Mucosa of descending colon (tissue), 3 donors: ENCODE measurements around the gene COMMD6. TPM values are rescaled to one million over a fixed set of nuclear protein-coding genes. Genes with fewer than 3 reads are reported as not detected.

Experiments used
- ATAC-seq: fragments of 200-7000 bp; cut with Tn5 transposase; one replicate; pipeline ENCODE4 v1.9.1; 2020; ENCODE audit warnings: mild to moderate bottlenecking, moderate library complexity
- DNase-seq, 3 donors: peaks; one replicate each; pipeline ENCODE4 v3.0.0-alpha.2; 2020
- H3K36me3 ChIP-seq: fragments of 200-600 bp; one replicate; pipeline ENCODE4 v1.8.0; 2021; ENCODE audit warnings: low read depth, mild to moderate bottlenecking
- H3K4me1 ChIP-seq: fragments of 200-600 bp; one replicate; pipeline ENCODE4 v1.8.0; 2021; ENCODE audit warnings: low read depth, mild to moderate bottlenecking
- H3K4me3 ChIP-seq: fragments of 200-600 bp; one replicate; pipeline ENCODE4 v1.8.0; 2021; ENCODE audit warnings: mild to moderate bottlenecking
- H3K9me3 ChIP-seq: fragments of 200-600 bp; one replicate; pipeline ENCODE4 v1.8.0; 2021; ENCODE audit warnings: mild to moderate bottlenecking
- intact Hi-C, 2 donors: fragments of 100-400 bp; cut with DNase I in 1 of 2; cut with micrococcal nuclease in 1 of 2; formaldehyde crosslinking; loops; one replicate each; pipeline versions ENCODE4 v1.11.0 to v1.11.1; 2022; cut with DNase I, micrococcal nuclease
- total RNA-seq, 3 donors: library from RNA; stranded (reverse); fragmentation: NEBNext Ultra II Directional in 2 of 3; extraction: Animal tissue kit (Norgen Biotek cat#: 25700) in 2 of 3; gene quantifications; one replicate each; pipeline versions ENCODE4 v1.2.1 to v1.2.4, GENCODE V29; 2021 to 2023
- TF ChIP-seq, protein P1 (sequence below): fragments of 200-600 bp; IDR thresholded peaks from one replicate; pipeline ENCODE4 v1.8.0; 2022; ENCODE audit warnings: antibody characterized with exemption, mild to moderate bottlenecking
- donor health status: DM: no; HTN: no; CAD: no; lungs with moderate emphysema.
- donor health status: DM: no; HTN: no; CAD: no.
- donor health status: DM: no; HTN: yes; CAD: no.

COMMD6 gene
- total RNA-seq, 3 donors from 2014 or later = 97.9 to 192 (median 132) TPM

DNA sequence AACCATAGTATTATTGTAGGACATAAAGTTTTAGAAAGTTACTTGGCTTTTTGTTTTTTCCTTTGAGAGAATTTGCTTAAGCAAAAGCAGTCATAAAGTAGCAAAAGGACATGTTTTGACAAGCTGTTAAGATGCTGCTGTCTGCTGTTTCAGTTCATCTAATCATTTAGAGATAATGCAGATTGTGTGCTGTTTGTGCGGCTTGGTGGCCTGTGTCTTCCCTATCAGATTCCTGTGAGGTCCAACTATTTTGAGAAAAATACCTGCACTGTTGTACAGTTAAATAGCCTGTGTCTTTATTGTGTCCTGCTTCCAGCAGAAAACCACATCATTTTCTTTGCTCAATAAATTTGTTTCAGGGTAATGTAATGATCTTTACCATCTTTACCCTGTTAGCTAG lies 31.9 kb upstream of the COMMD6 start:
- H3K4me1 ChIP-seq = no peaks in the 10 kb centered on the region
- H3K36me3 ChIP-seq = no peaks in the 10 kb centered on the region
- no peaks in the 10 kb centered on the region for H3K9me3 ChIP-seq
- ATAC-seq (no peak), DNase-seq (no peak)
- H3K4me3 ChIP-seq = no peak overlapping the region
- intact Hi-C loops = no loop called here
- TF ChIP-seq, protein P1, sequence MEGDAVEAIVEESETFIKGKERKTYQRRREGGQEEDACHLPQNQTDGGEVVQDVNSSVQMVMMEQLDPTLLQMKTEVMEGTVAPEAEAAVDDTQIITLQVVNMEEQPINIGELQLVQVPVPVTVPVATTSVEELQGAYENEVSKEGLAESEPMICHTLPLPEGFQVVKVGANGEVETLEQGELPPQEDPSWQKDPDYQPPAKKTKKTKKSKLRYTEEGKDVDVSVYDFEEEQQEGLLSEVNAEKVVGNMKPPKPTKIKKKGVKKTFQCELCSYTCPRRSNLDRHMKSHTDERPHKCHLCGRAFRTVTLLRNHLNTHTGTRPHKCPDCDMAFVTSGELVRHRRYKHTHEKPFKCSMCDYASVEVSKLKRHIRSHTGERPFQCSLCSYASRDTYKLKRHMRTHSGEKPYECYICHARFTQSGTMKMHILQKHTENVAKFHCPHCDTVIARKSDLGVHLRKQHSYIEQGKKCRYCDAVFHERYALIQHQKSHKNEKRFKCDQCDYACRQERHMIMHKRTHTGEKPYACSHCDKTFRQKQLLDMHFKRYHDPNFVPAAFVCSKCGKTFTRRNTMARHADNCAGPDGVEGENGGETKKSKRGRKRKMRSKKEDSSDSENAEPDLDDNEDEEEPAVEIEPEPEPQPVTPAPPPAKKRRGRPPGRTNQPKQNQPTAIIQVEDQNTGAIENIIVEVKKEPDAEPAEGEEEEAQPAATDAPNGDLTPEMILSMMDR = no peak

DNA sequence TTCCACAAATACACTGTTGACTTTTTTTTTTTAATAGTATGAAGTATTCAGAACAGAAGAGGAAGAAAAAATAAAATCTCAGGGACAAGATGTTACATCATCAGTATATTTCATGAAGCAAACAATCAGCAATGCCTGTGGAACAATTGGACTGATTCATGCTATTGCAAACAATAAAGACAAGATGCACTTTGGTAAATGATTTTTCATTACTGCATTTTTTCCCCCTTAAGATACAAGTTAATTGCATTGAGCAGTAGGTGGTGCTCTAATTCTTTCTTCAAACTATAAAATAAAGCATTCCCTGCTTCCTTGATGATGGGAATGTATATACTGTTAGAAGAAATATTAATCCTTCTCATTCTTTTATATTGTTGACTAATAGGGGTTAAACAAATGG lies 29.0 kb upstream of the COMMD6 start:
- no peak overlapping the region for H3K4me3 ChIP-seq
- ATAC-seq = no peak
- no peaks in the 10 kb centered on the region for H3K36me3 ChIP-seq

DNA sequence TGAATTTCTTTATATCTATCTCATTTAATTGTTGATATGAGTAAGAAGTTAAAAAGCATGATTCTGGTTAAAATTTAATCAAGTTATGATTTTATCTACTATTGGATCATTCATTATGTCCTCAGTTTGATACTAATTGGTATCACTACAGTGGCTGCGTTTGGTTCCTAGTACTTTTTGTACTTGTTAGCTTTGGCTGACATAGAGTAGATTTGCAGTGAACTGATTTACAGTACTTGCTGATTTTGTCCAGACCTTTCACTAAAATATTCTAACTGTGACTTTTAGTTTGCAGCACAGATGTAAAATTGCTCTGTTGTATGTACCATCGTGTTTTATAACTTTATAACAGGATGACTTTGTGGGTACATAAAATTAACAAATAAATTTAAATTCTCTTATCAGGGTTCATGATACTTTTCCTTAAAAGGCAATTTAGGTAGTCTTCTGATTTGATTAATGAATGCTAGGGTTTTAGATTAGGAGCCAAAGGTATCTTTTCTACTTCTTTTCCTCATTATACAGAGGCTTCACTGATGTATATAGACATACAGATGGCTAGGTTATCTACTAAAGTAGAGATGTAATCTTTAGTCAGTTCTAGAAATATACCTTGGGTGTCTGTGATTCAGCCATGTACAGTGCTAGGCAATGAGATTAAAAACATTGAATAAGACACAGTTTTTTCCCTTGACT lies 20.7 kb upstream of the COMMD6 start:
- Histone ChIP-seq H3K4me1 (no peaks in the 10 kb centered on the region), H3K4me3 (no peak overlapping the region), H3K9me3 (no peaks in the 10 kb centered on the region), H3K36me3 (no peaks in the 10 kb centered on the region)
- intact Hi-C loops = no loop called here
- DNase-seq = no peak
- ATAC-seq = peak; percentile 28
- TF ChIP-seq, protein P1 = no peak

More for the DNA sequence above, 29.0 kb upstream of the COMMD6 start:
- no peaks in the 10 kb centered on the region for H3K9me3 ChIP-seq
- TF ChIP-seq, protein P1 = no peak
- DNase-seq = no peak
- no peaks in the 10 kb centered on the region for H3K4me1 ChIP-seq
- intact Hi-C loops = no loop called here

DNA sequence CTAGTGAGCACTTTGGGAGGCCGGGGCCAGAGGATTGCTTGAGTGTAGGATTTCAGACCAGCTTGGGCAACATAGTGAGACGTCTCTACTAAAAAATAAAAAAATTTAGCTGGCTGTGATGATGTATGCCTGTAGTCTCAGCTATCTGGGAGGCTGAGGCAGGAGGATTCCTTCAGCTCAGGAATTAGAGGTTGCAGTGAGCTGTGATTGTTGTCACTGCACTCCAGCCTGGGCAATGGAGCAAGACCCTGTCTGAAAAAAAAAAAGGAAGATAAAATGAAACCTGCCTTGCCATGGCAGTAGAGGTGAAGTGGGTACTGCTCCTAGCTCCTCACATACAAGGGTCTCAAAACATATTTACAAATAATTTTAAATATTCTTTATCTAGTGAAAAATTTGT lies 19.3 kb upstream of the COMMD6 start:
- intact Hi-C loops = no loop called here
- no peak for ATAC-seq
- Histone ChIP-seq H3K4me1 (no peaks in the 10 kb centered on the region), H3K4me3 (no peak overlapping the region), H3K36me3 (no peaks in the 10 kb centered on the region), H3K9me3 (no peaks in the 10 kb centered on the region)
- TF ChIP-seq, protein P1 = no peak
- no peak for DNase-seq

DNA sequence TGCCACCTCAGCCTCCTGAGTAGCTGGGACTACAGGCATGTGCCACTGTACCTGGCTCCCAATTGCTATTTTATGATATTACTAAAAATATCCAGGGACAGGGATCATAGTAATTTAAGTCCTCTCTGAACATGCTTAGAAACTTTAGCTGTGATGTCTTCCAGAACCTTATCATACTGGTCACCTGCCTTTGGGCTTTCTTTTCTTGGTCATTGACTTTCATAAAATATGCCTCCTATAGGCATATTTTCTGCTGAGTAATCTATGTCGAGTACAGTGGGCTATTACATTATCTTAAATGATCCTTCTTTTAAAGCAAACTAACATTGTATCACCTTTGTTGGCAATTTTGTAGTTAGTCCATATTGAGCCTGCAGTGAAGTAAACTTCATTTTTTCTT lies 18.2 kb upstream of the COMMD6 start:
- H3K4me1 ChIP-seq = peaks cover under 1% of the 10 kb centered on the region
- no peaks in the 10 kb centered on the region for H3K36me3 ChIP-seq
- DNase-seq (no peak), ATAC-seq (no peak)
- intact Hi-C loops = no loop called here
- H3K9me3 ChIP-seq = no peaks in the 10 kb centered on the region
- no peak overlapping the region for H3K4me3 ChIP-seq
- TF ChIP-seq, protein P1 = no peak
